ENCODE measurements around the gene IFT88.

DNA sequence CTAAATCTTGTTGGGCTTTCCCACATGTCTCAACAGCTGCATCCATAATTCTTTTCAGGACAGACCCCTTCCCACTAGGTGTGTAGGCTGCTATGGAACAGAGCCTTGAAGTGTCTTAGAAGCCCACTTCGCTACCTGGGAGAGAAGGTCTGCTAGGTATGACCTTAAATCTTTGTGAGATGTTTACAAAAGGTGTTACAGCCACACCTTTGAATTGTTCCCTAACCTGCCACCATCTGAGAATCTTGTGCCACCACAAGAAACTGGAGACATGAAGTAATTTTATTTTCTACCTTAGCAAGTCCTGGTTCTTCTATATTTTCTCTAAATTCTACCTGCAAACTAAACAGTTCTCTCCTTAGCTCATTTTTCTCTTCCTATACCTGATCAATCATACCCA, 69.1 kb downstream of the IFT88 start:
- TF ChIP-seq POLR2AphosphoS5 (IDR thresholded peaks at IDR 0.05): no peak
- TF ChIP-seq, protein P1, sequence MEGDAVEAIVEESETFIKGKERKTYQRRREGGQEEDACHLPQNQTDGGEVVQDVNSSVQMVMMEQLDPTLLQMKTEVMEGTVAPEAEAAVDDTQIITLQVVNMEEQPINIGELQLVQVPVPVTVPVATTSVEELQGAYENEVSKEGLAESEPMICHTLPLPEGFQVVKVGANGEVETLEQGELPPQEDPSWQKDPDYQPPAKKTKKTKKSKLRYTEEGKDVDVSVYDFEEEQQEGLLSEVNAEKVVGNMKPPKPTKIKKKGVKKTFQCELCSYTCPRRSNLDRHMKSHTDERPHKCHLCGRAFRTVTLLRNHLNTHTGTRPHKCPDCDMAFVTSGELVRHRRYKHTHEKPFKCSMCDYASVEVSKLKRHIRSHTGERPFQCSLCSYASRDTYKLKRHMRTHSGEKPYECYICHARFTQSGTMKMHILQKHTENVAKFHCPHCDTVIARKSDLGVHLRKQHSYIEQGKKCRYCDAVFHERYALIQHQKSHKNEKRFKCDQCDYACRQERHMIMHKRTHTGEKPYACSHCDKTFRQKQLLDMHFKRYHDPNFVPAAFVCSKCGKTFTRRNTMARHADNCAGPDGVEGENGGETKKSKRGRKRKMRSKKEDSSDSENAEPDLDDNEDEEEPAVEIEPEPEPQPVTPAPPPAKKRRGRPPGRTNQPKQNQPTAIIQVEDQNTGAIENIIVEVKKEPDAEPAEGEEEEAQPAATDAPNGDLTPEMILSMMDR (IDR thresholded peaks at IDR 0.05; ENCODE audit: poor library complexity, severe bottlenecking): no peak
